ENCODE results near the gene PLEKHM3. TPM values are rescaled to one million over a fixed set of nuclear protein-coding genes. Genes with fewer than 3 reads are reported as not detected.

The PLEKHM3 gene
- total and polyA plus RNA-seq, 2 of the 13 experiments (the other 11 are each of a cell fraction or from before 2014, with no cell fraction given): 4.5 to 4.7 TPM

- TF ChIP-seq ZFYVE20 (CRISPR knock-in tag; IDR thresholded peaks at IDR 0.05; ENCODE audit: borderline replicate concordance, low read depth): no peak
- no peak for TF ChIP-seq ZNF121 (CRISPR knock-in tag; IDR thresholded peaks at IDR 0.05)
- TF ChIP-seq HHEX (CRISPR knock-in tag; IDR thresholded peaks at IDR 0.05): no peak
- TF ChIP-seq MAFF (IDR thresholded peaks at IDR 0.05; ENCODE audit: low read depth, low read length): no peak
- TF ChIP-seq DMAP1 (CRISPR knock-in tag; IDR thresholded peaks at IDR 0.05): peak; percentile 66
- TF ChIP-seq CHD2 (IDR thresholded peaks at IDR 0.05; ENCODE audit: low read depth, low read length): no peak
- peak; percentile 38; the same call in 1 of the 2 replicates for TF ChIP-seq ZFX (CRISPR knock-in tag; IDR thresholded peaks at IDR 0.05; ENCODE audit: low read depth)
- no peak for TF ChIP-seq PREB (CRISPR knock-in tag; IDR thresholded peaks at IDR 0.05)
- TF ChIP-seq FOSL1 (CRISPR knock-in tag; IDR thresholded peaks at IDR 0.05; ENCODE audit: borderline replicate concordance): no peak
- TF ChIP-seq ZNF207 (IDR thresholded peaks at IDR 0.05; ENCODE audit: borderline replicate concordance): no peak
- TF ChIP-seq, protein P1, sequence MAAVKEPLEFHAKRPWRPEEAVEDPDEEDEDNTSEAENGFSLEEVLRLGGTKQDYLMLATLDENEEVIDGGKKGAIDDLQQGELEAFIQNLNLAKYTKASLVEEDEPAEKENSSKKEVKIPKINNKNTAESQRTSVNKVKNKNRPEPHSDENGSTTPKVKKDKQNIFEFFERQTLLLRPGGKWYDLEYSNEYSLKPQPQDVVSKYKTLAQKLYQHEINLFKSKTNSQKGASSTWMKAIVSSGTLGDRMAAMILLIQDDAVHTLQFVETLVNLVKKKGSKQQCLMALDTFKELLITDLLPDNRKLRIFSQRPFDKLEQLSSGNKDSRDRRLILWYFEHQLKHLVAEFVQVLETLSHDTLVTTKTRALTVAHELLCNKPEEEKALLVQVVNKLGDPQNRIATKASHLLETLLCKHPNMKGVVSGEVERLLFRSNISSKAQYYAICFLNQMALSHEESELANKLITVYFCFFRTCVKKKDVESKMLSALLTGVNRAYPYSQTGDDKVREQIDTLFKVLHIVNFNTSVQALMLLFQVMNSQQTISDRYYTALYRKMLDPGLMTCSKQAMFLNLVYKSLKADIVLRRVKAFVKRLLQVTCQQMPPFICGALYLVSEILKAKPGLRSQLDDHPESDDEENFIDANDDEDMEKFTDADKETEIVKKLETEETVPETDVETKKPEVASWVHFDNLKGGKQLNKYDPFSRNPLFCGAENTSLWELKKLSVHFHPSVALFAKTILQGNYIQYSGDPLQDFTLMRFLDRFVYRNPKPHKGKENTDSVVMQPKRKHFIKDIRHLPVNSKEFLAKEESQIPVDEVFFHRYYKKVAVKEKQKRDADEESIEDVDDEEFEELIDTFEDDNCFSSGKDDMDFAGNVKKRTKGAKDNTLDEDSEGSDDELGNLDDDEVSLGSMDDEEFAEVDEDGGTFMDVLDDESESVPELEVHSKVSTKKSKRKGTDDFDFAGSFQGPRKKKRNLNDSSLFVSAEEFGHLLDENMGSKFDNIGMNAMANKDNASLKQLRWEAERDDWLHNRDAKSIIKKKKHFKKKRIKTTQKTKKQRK (IDR thresholded peaks at IDR 0.05; ENCODE audit: low read length): no peak
- TF ChIP-seq, protein P2, sequence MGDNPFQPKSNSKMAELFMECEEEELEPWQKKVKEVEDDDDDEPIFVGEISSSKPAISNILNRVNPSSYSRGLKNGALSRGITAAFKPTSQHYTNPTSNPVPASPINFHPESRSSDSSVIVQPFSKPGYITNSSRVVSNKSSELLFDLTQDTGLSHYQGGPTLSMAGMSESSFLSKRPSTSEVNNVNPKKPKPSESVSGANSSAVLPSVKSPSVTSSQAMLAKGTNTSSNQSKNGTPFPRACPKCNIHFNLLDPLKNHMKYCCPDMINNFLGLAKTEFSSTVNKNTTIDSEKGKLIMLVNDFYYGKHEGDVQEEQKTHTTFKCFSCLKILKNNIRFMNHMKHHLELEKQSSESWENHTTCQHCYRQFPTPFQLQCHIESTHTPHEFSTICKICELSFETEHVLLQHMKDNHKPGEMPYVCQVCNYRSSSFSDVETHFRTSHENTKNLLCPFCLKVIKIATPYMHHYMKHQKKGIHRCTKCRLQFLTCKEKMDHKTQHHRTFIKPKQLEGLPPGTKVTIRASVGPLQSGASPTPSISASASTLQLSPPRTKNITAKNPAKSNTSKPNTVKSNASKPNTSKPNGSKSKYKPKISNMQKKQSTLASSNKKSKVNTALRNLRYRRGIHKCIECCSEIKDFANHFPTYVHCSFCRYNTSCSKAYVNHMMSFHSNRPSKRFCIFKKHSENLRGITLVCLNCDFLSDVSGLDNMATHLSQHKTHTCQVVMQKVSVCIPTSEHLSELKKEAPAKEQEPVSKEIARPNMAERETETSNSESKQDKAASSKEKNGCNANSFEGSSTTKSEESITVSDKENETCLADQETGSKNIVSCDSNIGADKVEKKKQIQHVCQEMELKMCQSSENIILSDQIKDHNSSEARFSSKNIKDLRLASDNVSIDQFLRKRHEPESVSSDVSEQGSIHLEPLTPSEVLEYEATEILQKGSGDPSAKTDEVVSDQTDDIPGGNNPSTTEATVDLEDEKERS (CRISPR knock-in tag; IDR thresholded peaks at IDR 0.05): 0 out of 2 replicates have a peak, but pooled peaks have one; percentile 51
- TF ChIP-seq ZSCAN22 (CRISPR knock-in tag; IDR thresholded peaks at IDR 0.05): no peak
- TF ChIP-seq ZNF567 (CRISPR knock-in tag; IDR thresholded peaks at IDR 0.05; ENCODE audit: borderline replicate concordance): no peak
- TF ChIP-seq EP300 (IDR thresholded peaks at IDR 0.05; ENCODE audit: low read depth in 2 of 2, low read length in 2 of 2): peak in 1 of 2 experiments; percentile 77; a peak in 2 of 4 replicates
- TF ChIP-seq EP300 (CRISPR knock-in tag; IDR thresholded peaks at IDR 0.05; ENCODE audit: borderline replicate concordance): no peak
- peak; percentile 80 for TF ChIP-seq CREM (IDR thresholded peaks at IDR 0.05)
- TF ChIP-seq CREM (CRISPR knock-in tag; IDR thresholded peaks at IDR 0.05): no peak
- no peak for TF ChIP-seq ZNF143 (CRISPR knock-in tag; IDR thresholded peaks at IDR 0.05)
- TF ChIP-seq EEA1 (CRISPR knock-in tag; IDR thresholded peaks at IDR 0.05; ENCODE audit: borderline replicate concordance): no peak
- no peak for TF ChIP-seq MNT (IDR thresholded peaks at IDR 0.05)
- TF ChIP-seq MED1 (CRISPR knock-in tag; IDR thresholded peaks at IDR 0.05): peak; percentile 79
- no peak for TF ChIP-seq KDM4B (CRISPR knock-in tag; IDR thresholded peaks at IDR 0.05)
- TF ChIP-seq JUNB (CRISPR knock-in tag; IDR thresholded peaks at IDR 0.05; ENCODE audit: borderline replicate concordance): no peak
- peak; percentile 86 for TF ChIP-seq HOXA3 (CRISPR knock-in tag; IDR thresholded peaks at IDR 0.05)
Observed at GRCh38 chr2:207935991-207936370, 89.3 kb downstream of the PLEKHM3 start (continued).

All from HepG2 (cell line).